DOHH2 (cell line): ENCODE results near the gene NPFFR1.

ENCODE experiments used
- H3F3A ChIP-seq: fragments of 200-600 bp; sonication (generic), shearing (Covaris generic); 2 replicates; pipeline ENCODE4 v1.6.0; 2016; ENCODE audit warnings: antibody characterized with exemption, mild to moderate bottlenecking; ENCODE audit not compliant: control insufficient read depth, insufficient read depth
- H3K27ac ChIP-seq: fragments of 200-600 bp; sonication (generic); 2 replicates; pipeline ENCODE4 v1.5.1; 2014; ENCODE audit warnings: low read depth, mild to moderate bottlenecking, low read length, moderate library complexity
- H3K27me3 ChIP-seq: fragments of 200-600 bp; sonication (generic); 2 replicates; pipeline ENCODE4 v1.6.1; 2014; ENCODE audit warnings: mild to moderate bottlenecking, low read length, mixed read lengths; ENCODE audit not compliant: control insufficient read depth
- H3K36me3 ChIP-seq: fragments of 200-600 bp; sonication (generic); 2 replicates; pipeline ENCODE4 v1.6.1; 2014; ENCODE audit warnings: mild to moderate bottlenecking, low read length, moderate library complexity, mixed read lengths; ENCODE audit not compliant: control insufficient read depth
- H3K4me1 ChIP-seq: fragments of 200-600 bp; sonication (generic); 2 replicates; pipeline ENCODE4 v1.6.1; 2014; ENCODE audit warnings: mild to moderate bottlenecking, low read length, mixed read lengths; ENCODE audit not compliant: control insufficient read depth
- H3K4me2 ChIP-seq: fragments of 200-600 bp; sonication (generic); 2 replicates; pipeline ENCODE4 v1.6.0; 2014; ENCODE audit warnings: mild to moderate bottlenecking, low read length, moderate library complexity
- H3K4me3 ChIP-seq: fragments of 200-600 bp; sonication (generic); 2 replicates; pipeline ENCODE4 v1.5.1; 2014; ENCODE audit warnings: mild to moderate bottlenecking, low read length, mixed read lengths
- H3K79me2 ChIP-seq: fragments of 200-600 bp; sonication (generic); 2 replicates; pipeline ENCODE4 v1.6.1; 2014; ENCODE audit warnings: mild to moderate bottlenecking, low read length, mixed read lengths; ENCODE audit not compliant: control insufficient read depth
- H3K9me2 ChIP-seq: fragments of 200-600 bp; sonication (generic); replicated peaks from 2 replicates; pipeline ENCODE4 v1.6.1; 2014; ENCODE audit warnings: mild to moderate bottlenecking, low read length, mixed read lengths; ENCODE audit not compliant: control insufficient read depth
- H3K9me3 ChIP-seq: fragments of 200-600 bp; sonication (generic); 2 replicates; pipeline ENCODE4 v1.6.1; 2014; ENCODE audit warnings: antibody characterized with exemption, low read length, mixed read lengths; ENCODE audit not compliant: control insufficient read depth, insufficient read depth
- H4K20me1 ChIP-seq: fragments of 200-600 bp; sonication (generic); 2 replicates; pipeline ENCODE4 v1.6.0; 2014; ENCODE audit warnings: low read depth, mild to moderate bottlenecking, antibody characterized with exemption, low read length, moderate library complexity; ENCODE audit not compliant: control insufficient read depth, insufficient read depth
- CTCF ChIP-seq: fragments of 200-600 bp; sonication (generic); IDR thresholded peaks from one replicate; pipeline ENCODE4 v1.5.1; 2014; ENCODE audit warnings: antibody characterized with exemption, mild to moderate bottlenecking, low read depth, low read length; ENCODE audit not compliant: poor library complexity, severe bottlenecking
- EZH2phosphoT487 ChIP-seq: fragments of 200-600 bp; sonication (generic); IDR thresholded peaks from 2 replicates; pipeline ENCODE4 v1.6.1; 2017; ENCODE audit warnings: borderline replicate concordance, mild to moderate bottlenecking, antibody characterized with exemption, low read length, moderate library complexity, mixed read lengths

The NPFFR1 gene

GRCh38 chr10:70253878-70254765 lies 29.7 kb downstream of the NPFFR1 start:
- no peaks in the 10 kb centered on the region for H3K9me2 ChIP-seq
- H3K4me1 ChIP-seq: no peaks in the 10 kb centered on the region
- H3K36me3 ChIP-seq: no peaks in the 10 kb centered on the region
- H4K20me1 ChIP-seq: no peaks in the 10 kb centered on the region
- H3K79me2 ChIP-seq: no peaks in the 10 kb centered on the region
- no peak overlapping the region for H3K4me3 ChIP-seq
- no peaks in the 10 kb centered on the region for H3F3A ChIP-seq
- no peak overlapping the region for H3K27ac ChIP-seq
- no peak for TF ChIP-seq EZH2phosphoT487
- no peak for TF ChIP-seq CTCF
- peaks cover 27% of the 10 kb centered on the region for H3K27me3 ChIP-seq
- H3K9me3 ChIP-seq: no peaks in the 10 kb centered on the region
- no peak overlapping the region for H3K4me2 ChIP-seq

GRCh38 chr10:70250961-70251680 lies 32.7 kb downstream of the NPFFR1 start:
- H3K79me2 ChIP-seq: no peaks in the 10 kb centered on the region
- H3K4me2 ChIP-seq: no peak overlapping the region
- no peaks in the 10 kb centered on the region for H3K9me3 ChIP-seq
- H3K4me1 ChIP-seq: no peaks in the 10 kb centered on the region
- TF ChIP-seq CTCF (no peak), EZH2phosphoT487 (no peak)
- H3K4me3 ChIP-seq: no peak overlapping the region
- peaks cover 39% of the 10 kb centered on the region for H3K27me3 ChIP-seq
- no peaks in the 10 kb centered on the region for H3F3A ChIP-seq
- no peak overlapping the region for H3K27ac ChIP-seq
- H3K36me3 ChIP-seq: no peaks in the 10 kb centered on the region
- no peaks in the 10 kb centered on the region for H3K9me2 ChIP-seq
- H4K20me1 ChIP-seq: no peaks in the 10 kb centered on the region

DNA sequence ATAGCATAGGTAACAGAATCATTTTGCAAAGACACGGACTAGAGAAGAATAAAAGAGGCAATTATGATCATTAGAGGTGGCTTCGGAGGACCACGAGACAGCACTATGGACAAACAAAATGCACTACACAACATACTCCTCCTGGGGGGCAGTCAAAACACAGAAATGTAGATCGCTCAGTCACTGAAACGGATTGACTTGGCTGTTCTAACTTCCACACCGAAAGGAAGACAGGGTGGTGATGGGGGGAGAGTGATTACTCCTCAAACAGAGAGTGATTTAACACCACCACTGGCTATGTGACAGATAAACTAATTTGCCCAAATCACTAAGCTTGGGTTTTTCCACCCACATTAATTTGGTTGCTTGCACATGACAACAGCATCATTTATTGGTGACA lies 36.4 kb downstream of the NPFFR1 start:
- TF ChIP-seq CTCF: no peak
- no peak for TF ChIP-seq EZH2phosphoT487
- no peak overlapping the region for H3K27ac ChIP-seq
- no peak overlapping the region for H3K4me2 ChIP-seq
- no peaks in the 10 kb centered on the region for H3K4me1 ChIP-seq
- H3K27me3 ChIP-seq: peaks cover 43% of the 10 kb centered on the region
- no peaks in the 10 kb centered on the region for H3K9me3 ChIP-seq
- H3F3A ChIP-seq: no peaks in the 10 kb centered on the region
- H3K4me3 ChIP-seq: no peak overlapping the region
- H3K36me3 ChIP-seq: no peaks in the 10 kb centered on the region
- H3K79me2 ChIP-seq: no peaks in the 10 kb centered on the region
- no peaks in the 10 kb centered on the region for H4K20me1 ChIP-seq
- no peaks in the 10 kb centered on the region for H3K9me2 ChIP-seq
